ENCODE data around the gene KPNB1.

GRCh38 chr17:47717979-47718621 is 68.4 kb downstream of the KPNB1 start:
- no peak for TF ChIP-seq CTCF (IDR thresholded peaks at IDR 0.05; ENCODE audit: insufficient read depth, low read length, poor library complexity, severe bottlenecking)
- no peak for TF ChIP-seq EZH2phosphoT487 (conservative IDR thresholded peaks at IDR 0.05; ENCODE audit: low read length)

Measured in SU-DHL-6 (cell line).